ENCODE results near the gene COTL1.
"Not testable (repeated sequence)": the region's sequence is repeated elsewhere in the genome, so short reads cannot be mapped to it uniquely, and the experiment has no call there.

The COTL1 gene

GRCh38 chr16:84518804-84519341 is 99.0 kb downstream of the COTL1 start:
- peak overlapping the region; percentile 26 for H3K4me3 Mint-ChIP-seq
- no peaks in the 10 kb centered on the region for H3K36me3 Mint-ChIP-seq
- no peak overlapping the region for H3K27ac Mint-ChIP-seq
- H3K27me3 Mint-ChIP-seq: no peaks in the 10 kb centered on the region
- peaks cover 60% of the 10 kb centered on the region for H3K4me1 Mint-ChIP-seq
- no peaks in the 10 kb centered on the region for H3K9me3 Mint-ChIP-seq

DNA sequence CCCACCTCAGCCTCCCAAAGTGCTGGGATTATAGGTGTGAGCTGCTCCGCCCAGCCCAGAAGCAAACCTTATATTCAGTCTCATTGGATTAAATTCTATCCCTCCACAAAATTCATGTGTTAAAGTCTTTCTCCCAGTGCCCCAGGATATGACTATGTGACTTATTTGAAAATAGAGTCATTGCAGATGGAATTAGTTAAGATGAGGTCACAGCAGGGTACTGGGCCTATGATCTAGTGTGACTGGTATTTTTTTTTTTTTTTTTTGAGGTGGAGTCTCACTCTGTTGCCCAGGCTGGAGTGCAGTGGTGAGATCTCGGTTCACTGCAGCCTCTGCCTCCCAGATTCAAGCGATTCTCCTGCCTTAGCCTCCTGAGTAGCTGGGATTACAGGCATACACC is 99.7 kb downstream of the COTL1 start:
- Mint-ChIP-seq H3K4me1 (peaks cover 67% of the 10 kb centered on the region), H3K27ac (peak overlapping the region; percentile 59)
- not testable (repeated sequence) for H3K9me3 Mint-ChIP-seq, H3K27me3 Mint-ChIP-seq, H3K4me3 Mint-ChIP-seq, H3K36me3 Mint-ChIP-seq

DNA sequence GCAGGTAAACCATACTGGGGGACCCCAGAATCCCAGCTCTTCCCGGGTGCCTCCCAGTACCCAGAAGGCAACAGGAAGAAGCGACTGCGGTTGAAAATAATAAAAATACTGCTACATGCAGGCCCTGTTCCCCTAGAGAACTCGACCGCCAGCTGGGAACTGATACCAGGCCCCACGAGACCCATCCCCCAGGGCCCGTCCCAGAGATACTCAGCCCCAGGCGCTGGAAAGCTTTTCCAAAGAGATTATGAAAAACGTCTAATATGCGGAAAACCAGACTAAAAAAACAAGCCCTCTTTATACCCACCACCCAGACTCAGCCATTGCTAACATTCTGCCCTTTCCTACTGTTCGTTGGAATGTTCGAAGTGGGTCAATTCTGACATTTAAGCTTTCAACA is 100.5 kb downstream of the COTL1 start:
- Mint-ChIP-seq H3K27ac (no peak overlapping the region), H3K4me1 (peaks cover 72% of the 10 kb centered on the region), H3K4me3 (no peak overlapping the region), H3K36me3 (no peaks in the 10 kb centered on the region), H3K27me3 (no peaks in the 10 kb centered on the region), H3K9me3 (no peaks in the 10 kb centered on the region)

All from activated naive CD4-positive, alpha-beta T cell treated with anti-CD3 and anti-CD28 coated beads, Interleukin-2, amount 50 U/mL, for 24 hours (primary cell).